Mucosa of descending colon (tissue), 3 donors: Measurements from ENCODE around the gene SUGP1. TPM values are rescaled to one million over a fixed set of nuclear protein-coding genes. Genes with fewer than 3 reads are reported as not detected.

Source experiments
- ATAC-seq: fragments of 200-7000 bp; cut with Tn5 transposase; one replicate; pipeline ENCODE4 v1.9.1; 2020; ENCODE audit warnings: mild to moderate bottlenecking, moderate library complexity
- DNase-seq, 3 donors: peaks; one replicate each; pipeline ENCODE4 v3.0.0-alpha.2; 2020
- H3K36me3 ChIP-seq: fragments of 200-600 bp; one replicate; pipeline ENCODE4 v1.8.0; 2021; ENCODE audit warnings: low read depth, mild to moderate bottlenecking
- H3K4me1 ChIP-seq: fragments of 200-600 bp; one replicate; pipeline ENCODE4 v1.8.0; 2021; ENCODE audit warnings: low read depth, mild to moderate bottlenecking
- H3K4me3 ChIP-seq: fragments of 200-600 bp; one replicate; pipeline ENCODE4 v1.8.0; 2021; ENCODE audit warnings: mild to moderate bottlenecking
- H3K9me3 ChIP-seq: fragments of 200-600 bp; one replicate; pipeline ENCODE4 v1.8.0; 2021; ENCODE audit warnings: mild to moderate bottlenecking
- CTCF ChIP-seq: fragments of 200-600 bp; IDR thresholded peaks from one replicate; pipeline ENCODE4 v1.8.0; 2022; ENCODE audit warnings: antibody characterized with exemption, mild to moderate bottlenecking
- intact Hi-C, 2 donors: fragments of 100-400 bp; cut with DNase I in 1 of 2; cut with micrococcal nuclease in 1 of 2; formaldehyde crosslinking; loops; one replicate each; pipeline versions ENCODE4 v1.11.0 to v1.11.1; 2022; cut with DNase I, micrococcal nuclease
- total RNA-seq, 3 donors: library from RNA; stranded (reverse); fragmentation: NEBNext Ultra II Directional in 2 of 3; extraction: Animal tissue kit (Norgen Biotek cat#: 25700) in 2 of 3; gene quantifications; one replicate each; pipeline versions ENCODE4 v1.2.1 to v1.2.4, GENCODE V29; 2021 to 2023
- donor health status: DM: no; HTN: no; CAD: no; lungs with moderate emphysema.
- donor health status: DM: no; HTN: no; CAD: no.
- donor health status: DM: no; HTN: yes; CAD: no.

The SUGP1 gene
- total RNA-seq, 3 donors from 2014 or later = 41.0 to 46.7 (median 45.9) TPM

GRCh38 chr19:19321141-19321577 is 850 bp upstream of the SUGP1 start:
- H3K4me3 ChIP-seq = peak overlapping the region; percentile 99
- no peaks in the 10 kb centered on the region for H3K9me3 ChIP-seq
- H3K4me1 ChIP-seq = peaks cover 16% of the 10 kb centered on the region
- ATAC-seq (no peak), DNase-seq (peak in 1 of 3 donors; percentile 26)
- H3K36me3 ChIP-seq = peaks cover 6% of the 10 kb centered on the region
- intact Hi-C loops = no loop called here
- no peak for TF ChIP-seq CTCF

- ATAC-seq (peak; percentile 8), DNase-seq (peak in 1 of 3 donors; percentile 31)
- TF ChIP-seq CTCF = no peak
- Histone ChIP-seq H3K9me3 (no peaks in the 10 kb centered on the region), H3K4me1 (peaks cover 16% of the 10 kb centered on the region), H3K4me3 (peak overlapping the region; percentile 99), H3K36me3 (peaks cover 6% of the 10 kb centered on the region)
- intact Hi-C loops = no loop called here
Measured at GRCh38 chr19:19319732-19320360, 463 bp downstream of the SUGP1 start.

GRCh38 chr19:19316082-19316481 is 4.2 kb downstream of the SUGP1 start:
- DNase-seq = no peak
- no peak for ATAC-seq
- intact Hi-C loops = no loop called here
- Histone ChIP-seq H3K36me3 (no peaks in the 10 kb centered on the region), H3K9me3 (no peaks in the 10 kb centered on the region), H3K4me3 (no peak overlapping the region), H3K4me1 (peaks cover 5% of the 10 kb centered on the region)
- no peak for TF ChIP-seq CTCF

GRCh38 chr19:19315444-19315843 is 4.9 kb downstream of the SUGP1 start:
- intact Hi-C loops = no loop called here
- no peak for TF ChIP-seq CTCF
- ATAC-seq (no peak), DNase-seq (no peak)
- Histone ChIP-seq H3K36me3 (no peaks in the 10 kb centered on the region), H3K4me3 (no peak overlapping the region), H3K4me1 (peaks cover 5% of the 10 kb centered on the region), H3K9me3 (no peaks in the 10 kb centered on the region)

- no peaks in the 10 kb centered on the region for H3K9me3 ChIP-seq
- DNase-seq (no peak), ATAC-seq (no peak)
- no peak overlapping the region for H3K4me3 ChIP-seq
- no peak for TF ChIP-seq CTCF
- intact Hi-C loops = no loop called here
- no peaks in the 10 kb centered on the region for H3K4me1 ChIP-seq
- H3K36me3 ChIP-seq = peaks cover 4% of the 10 kb centered on the region
Measured at GRCh38 chr19:19308373-19308772, 11.9 kb downstream of the SUGP1 start.

GRCh38 chr19:19306191-19306590 is 14.1 kb downstream of the SUGP1 start:
- H3K9me3 ChIP-seq = no peaks in the 10 kb centered on the region
- no peak for TF ChIP-seq CTCF
- peaks cover 4% of the 10 kb centered on the region for H3K36me3 ChIP-seq
- ATAC-seq (no peak), DNase-seq (no peak)
- no peaks in the 10 kb centered on the region for H3K4me1 ChIP-seq
- H3K4me3 ChIP-seq = no peak overlapping the region
- intact Hi-C loops = no loop called here
